Mesothelial cell of epicardium (in vitro differentiated cells): Measurements from ENCODE around the gene PPP2R1A. TPM values are rescaled to one million over a fixed set of nuclear protein-coding genes. Genes with fewer than 3 reads are reported as not detected.

Source experiments
- DNase-seq, 2 experiments: peaks; one replicate each; pipeline ENCODE4 v3.0.0; 2021; ENCODE audit warnings: low spot score in 2 of 2; ENCODE audit not compliant: unreplicated experiment in 2 of 2
- H3K27ac Mint-ChIP-seq: 2 replicates; pipeline ENCODE4 v1.8.0; 2021; ENCODE audit warnings: mixed read lengths
- H3K27me3 Mint-ChIP-seq: 2 replicates; pipeline ENCODE4 v1.8.0; 2021; ENCODE audit warnings: low read depth, mixed read lengths
- H3K36me3 Mint-ChIP-seq: 2 replicates; pipeline ENCODE4 v1.8.0; 2021; ENCODE audit warnings: mixed read lengths
- H3K4me1 Mint-ChIP-seq: 2 replicates; pipeline ENCODE4 v1.8.0; 2021; ENCODE audit warnings: mixed read lengths
- H3K4me3 Mint-ChIP-seq: 2 replicates; pipeline ENCODE4 v1.8.0; 2021; ENCODE audit warnings: mild to moderate bottlenecking, moderate library complexity, mixed read lengths
- H3K9me3 Mint-ChIP-seq: 2 replicates; pipeline ENCODE4 v1.8.0; 2021; ENCODE audit warnings: mixed read lengths
- total RNA-seq: library from RNA; stranded (reverse); gene quantifications from 3 replicates; pipeline ENCODE4 v1.2.1, GENCODE V29; 2021
- TF ChIP-seq, protein P1 (sequence below): fragments of 200-600 bp; sonication (generic); IDR thresholded peaks from one replicate; pipeline ENCODE4 v1.5.0; 2021; ENCODE audit warnings: antibody characterized with exemption; ENCODE audit not compliant: unreplicated experiment

PPP2R1A gene
- total RNA-seq, 1 donor from 2014 or later, result 314 TPM

DNA sequence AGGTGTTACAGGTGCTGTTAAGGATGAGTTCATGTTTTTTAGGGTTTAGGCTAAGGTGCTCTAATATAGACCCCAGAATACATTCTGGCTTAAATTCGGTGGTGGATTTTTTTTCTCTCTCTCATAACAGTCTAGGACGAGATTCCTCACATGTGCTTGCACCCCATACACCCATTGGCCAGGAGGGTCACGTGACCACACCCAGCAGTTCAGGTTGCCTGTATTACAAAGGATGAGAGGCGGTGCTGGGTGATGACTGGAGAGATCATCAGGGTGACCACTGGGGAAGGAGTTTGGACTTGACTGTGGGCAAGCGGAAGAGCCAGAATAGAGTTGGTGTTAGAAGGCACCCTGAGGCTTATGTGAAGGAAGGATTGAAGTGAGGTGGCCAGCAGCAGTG, 27.7 kb downstream of the PPP2R1A start:
- Mint-ChIP-seq H3K4me3 (no peak overlapping the region), H3K27ac (no peak overlapping the region), H3K4me1 (no peaks in the 10 kb centered on the region), H3K27me3 (no peaks in the 10 kb centered on the region), H3K36me3 (peaks cover 63% of the 10 kb centered on the region), H3K9me3 (no peaks in the 10 kb centered on the region)
- TF ChIP-seq, protein P1, sequence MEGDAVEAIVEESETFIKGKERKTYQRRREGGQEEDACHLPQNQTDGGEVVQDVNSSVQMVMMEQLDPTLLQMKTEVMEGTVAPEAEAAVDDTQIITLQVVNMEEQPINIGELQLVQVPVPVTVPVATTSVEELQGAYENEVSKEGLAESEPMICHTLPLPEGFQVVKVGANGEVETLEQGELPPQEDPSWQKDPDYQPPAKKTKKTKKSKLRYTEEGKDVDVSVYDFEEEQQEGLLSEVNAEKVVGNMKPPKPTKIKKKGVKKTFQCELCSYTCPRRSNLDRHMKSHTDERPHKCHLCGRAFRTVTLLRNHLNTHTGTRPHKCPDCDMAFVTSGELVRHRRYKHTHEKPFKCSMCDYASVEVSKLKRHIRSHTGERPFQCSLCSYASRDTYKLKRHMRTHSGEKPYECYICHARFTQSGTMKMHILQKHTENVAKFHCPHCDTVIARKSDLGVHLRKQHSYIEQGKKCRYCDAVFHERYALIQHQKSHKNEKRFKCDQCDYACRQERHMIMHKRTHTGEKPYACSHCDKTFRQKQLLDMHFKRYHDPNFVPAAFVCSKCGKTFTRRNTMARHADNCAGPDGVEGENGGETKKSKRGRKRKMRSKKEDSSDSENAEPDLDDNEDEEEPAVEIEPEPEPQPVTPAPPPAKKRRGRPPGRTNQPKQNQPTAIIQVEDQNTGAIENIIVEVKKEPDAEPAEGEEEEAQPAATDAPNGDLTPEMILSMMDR, result no peak
- no peak for DNase-seq

DNA sequence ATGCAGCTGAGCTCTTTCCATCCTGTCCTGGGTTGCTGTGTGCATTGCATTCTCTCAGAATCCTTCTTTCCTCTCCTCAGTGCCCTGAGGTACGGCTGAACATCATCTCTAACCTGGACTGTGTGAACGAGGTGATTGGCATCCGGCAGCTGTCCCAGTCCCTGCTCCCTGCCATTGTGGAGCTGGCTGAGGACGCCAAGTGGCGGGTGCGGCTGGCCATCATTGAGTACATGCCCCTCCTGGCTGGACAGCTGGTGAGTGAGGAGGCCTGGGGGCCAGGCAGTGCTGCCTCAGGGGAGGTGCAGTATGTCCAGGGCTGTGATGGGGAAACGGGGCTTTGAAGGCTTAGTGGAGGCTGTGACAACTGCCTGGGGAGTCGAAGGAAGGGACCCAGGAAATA, 29.8 kb downstream of the PPP2R1A start:
- TF ChIP-seq, protein P1, result no peak
- Mint-ChIP-seq H3K4me3 (no peak overlapping the region), H3K36me3 (peaks cover 66% of the 10 kb centered on the region), H3K27me3 (no peaks in the 10 kb centered on the region), H3K4me1 (no peaks in the 10 kb centered on the region), H3K9me3 (no peaks in the 10 kb centered on the region), H3K27ac (no peak overlapping the region)
- no peak for DNase-seq

DNA sequence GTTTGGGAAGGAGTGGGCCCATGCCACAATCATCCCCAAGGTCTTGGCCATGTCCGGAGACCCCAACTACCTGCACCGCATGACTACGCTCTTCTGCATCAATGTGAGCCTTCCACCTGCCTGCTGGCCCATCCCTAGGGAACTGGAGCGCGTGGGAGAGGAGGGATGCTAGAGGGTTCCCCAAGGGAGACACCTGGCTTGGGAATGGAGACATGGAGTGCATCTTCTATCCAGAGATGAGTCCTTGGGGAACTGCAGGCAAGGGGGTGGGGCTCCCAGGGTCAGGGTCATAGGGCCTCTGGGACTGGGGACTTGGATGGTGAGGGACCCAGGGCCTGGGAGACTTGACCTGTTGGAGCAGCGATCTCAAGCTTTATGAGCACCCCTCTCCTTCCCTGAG, 31.2 kb downstream of the PPP2R1A start:
- no peak overlapping the region for H3K4me3 Mint-ChIP-seq
- peaks cover 71% of the 10 kb centered on the region for H3K36me3 Mint-ChIP-seq
- no peaks in the 10 kb centered on the region for H3K27me3 Mint-ChIP-seq
- no peaks in the 10 kb centered on the region for H3K9me3 Mint-ChIP-seq
- H3K4me1 Mint-ChIP-seq, result no peaks in the 10 kb centered on the region
- TF ChIP-seq, protein P1, result no peak
- no peak for DNase-seq
- H3K27ac Mint-ChIP-seq, result no peak overlapping the region

DNA sequence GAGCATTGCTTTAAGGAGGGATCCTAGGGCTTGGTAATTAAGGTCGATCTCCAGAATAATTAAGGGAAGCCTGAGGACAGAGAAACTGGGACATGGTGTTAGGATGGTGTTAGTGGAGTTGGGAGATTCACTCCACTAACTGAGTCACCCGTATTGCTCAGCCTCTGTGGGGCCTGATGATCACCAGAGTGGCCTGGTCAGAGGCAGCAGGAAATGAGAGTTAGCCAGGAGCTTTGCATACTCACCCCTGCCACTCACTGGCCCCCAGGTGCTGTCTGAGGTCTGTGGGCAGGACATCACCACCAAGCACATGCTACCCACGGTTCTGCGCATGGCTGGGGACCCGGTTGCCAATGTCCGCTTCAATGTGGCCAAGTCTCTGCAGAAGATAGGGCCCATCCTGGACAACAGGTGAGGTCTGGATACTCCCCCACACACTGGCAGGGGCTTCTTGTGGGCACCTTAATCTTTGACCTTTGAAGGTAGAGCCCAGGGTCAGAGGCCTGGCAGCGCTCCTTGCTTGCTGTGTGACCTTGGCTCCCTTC, 32.1 kb downstream of the PPP2R1A start:
- Mint-ChIP-seq H3K36me3 (peaks cover 75% of the 10 kb centered on the region), H3K9me3 (no peaks in the 10 kb centered on the region), H3K4me3 (no peak overlapping the region), H3K27me3 (no peaks in the 10 kb centered on the region), H3K4me1 (no peaks in the 10 kb centered on the region), H3K27ac (no peak overlapping the region)
- TF ChIP-seq, protein P1, result no peak
- no peak for DNase-seq

DNA sequence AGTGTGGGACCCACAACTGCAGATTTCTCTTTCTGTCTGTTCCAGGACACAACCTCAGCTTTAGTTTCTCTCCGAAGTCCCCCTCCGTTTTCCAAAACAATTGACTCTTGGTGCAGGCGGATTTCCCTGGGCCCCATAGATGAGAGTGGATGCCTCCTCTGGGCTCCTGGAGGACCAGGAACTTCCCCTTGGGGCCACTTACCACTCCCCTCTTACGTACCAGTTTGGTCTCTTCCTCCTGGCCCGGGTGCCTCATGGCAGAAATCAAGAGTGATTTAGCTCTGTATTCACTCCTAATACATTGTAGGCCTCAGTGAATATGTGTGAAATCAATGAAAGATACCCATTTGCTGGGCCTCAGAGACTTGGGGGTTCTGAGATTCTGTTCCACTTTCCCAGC, 34.4 kb downstream of the PPP2R1A start:
- Mint-ChIP-seq H3K36me3 (peaks cover 73% of the 10 kb centered on the region), H3K27ac (no peak overlapping the region), H3K4me1 (no peaks in the 10 kb centered on the region), H3K4me3 (no peak overlapping the region), H3K9me3 (no peaks in the 10 kb centered on the region), H3K27me3 (no peaks in the 10 kb centered on the region)
- TF ChIP-seq, protein P1, result no peak
- DNase-seq, result no peak

DNA sequence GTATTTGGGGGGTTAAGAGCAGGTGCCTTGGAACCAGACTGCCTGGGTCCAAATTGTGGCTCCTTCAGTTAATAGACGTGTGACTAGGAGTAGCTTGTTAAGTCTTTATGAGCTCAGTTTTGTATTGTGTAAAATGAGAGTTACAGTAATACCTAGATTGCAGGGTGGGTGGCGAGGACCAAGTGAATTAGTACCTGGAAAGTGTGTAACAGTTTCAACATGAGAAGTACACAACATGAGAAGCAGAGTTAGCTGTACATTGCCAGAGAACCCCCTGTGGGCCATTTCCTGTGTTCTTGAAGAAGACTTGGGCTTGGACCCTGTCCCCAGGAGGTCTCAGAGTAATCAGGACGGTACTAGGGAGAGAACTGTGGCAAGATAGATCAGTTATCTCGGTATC, 36.8 kb downstream of the PPP2R1A start:
- Mint-ChIP-seq H3K36me3 (peaks cover 53% of the 10 kb centered on the region), H3K27me3 (no peaks in the 10 kb centered on the region), H3K4me1 (no peaks in the 10 kb centered on the region), H3K27ac (no peak overlapping the region), H3K4me3 (no peak overlapping the region), H3K9me3 (no peaks in the 10 kb centered on the region)
- DNase-seq, result no peak
- TF ChIP-seq, protein P1, result no peak
